Keratinocyte (primary cell): ENCODE data around the gene CDC14A. TPM values are rescaled to one million over a fixed set of nuclear protein-coding genes. Genes with fewer than 3 reads are reported as not detected.

Experiments used
- DNase-seq: peaks from one replicate; pipeline ENCODE4 v3.0.0-alpha.2; 2011; ENCODE audit warnings: low read depth, missing footprints, low spot score
- FAIRE-seq: peaks from 2 replicates; lab custom pipeline; 2011; peaks lifted over from hg19 to GRCh38; lab: Jason Lieb, UNC
- H2AFZ ChIP-seq: 2 replicates; pipeline ENCODE4 v1.6.0; 2012; ENCODE audit warnings: low read length, control low read depth, inconsistent platforms; ENCODE audit not compliant: control insufficient read depth
- H3K27ac ChIP-seq: 2 replicates; pipeline ENCODE4 v1.5.1; 2011; ENCODE audit warnings: low read length; ENCODE audit not compliant: control insufficient read depth, insufficient read depth
- H3K27me3 ChIP-seq: 3 replicates; pipeline ENCODE4 v1.6.0; 2011; ENCODE audit warnings: low read length; ENCODE audit not compliant: control insufficient read depth, insufficient read depth; ENCODE audit errors: extremely low read depth
- H3K36me3 ChIP-seq, 2 experiments: 2 replicates in 1 of 2; 3 replicates in 1 of 2; pipeline ENCODE4 v1.5.1; 2011; ENCODE audit warnings: low read length in 2 of 2, mild to moderate bottlenecking in 1 of 2; ENCODE audit not compliant: control insufficient read depth in 2 of 2, insufficient read depth in 2 of 2; ENCODE audit errors: extremely low read depth in 1 of 2
- H3K4me1 ChIP-seq: 3 replicates; pipeline ENCODE4 v1.5.1; 2011; ENCODE audit warnings: low read length; ENCODE audit not compliant: control insufficient read depth, insufficient read depth; ENCODE audit errors: extremely low read depth
- H3K4me2 ChIP-seq: 3 replicates; pipeline ENCODE4 v1.6.0; 2011; ENCODE audit warnings: low read depth, low read length; ENCODE audit not compliant: control insufficient read depth, insufficient read depth; ENCODE audit errors: extremely low read depth
- H3K4me3 ChIP-seq, 3 experiments: fragments of 200-600 bp in 1 of 3; sonication (generic) in 1 of 3; 2 replicates in 2 of 3; 3 replicates in 1 of 3; pipeline ENCODE4 v1.5.1; 2011 to 2016; ENCODE audit warnings: low read length in 3 of 3, mild to moderate bottlenecking in 3 of 3, control low read depth in 2 of 3, inconsistent platforms in 1 of 3, low read depth in 1 of 3, mixed read lengths in 1 of 3, mixed run types in 1 of 3, moderate library complexity in 1 of 3; ENCODE audit not compliant: control insufficient read depth in 2 of 3, insufficient read depth in 2 of 3; ENCODE audit errors: extremely low read depth in 1 of 3
- H3K79me2 ChIP-seq: 2 replicates; pipeline ENCODE4 v1.6.0; 2012; ENCODE audit warnings: low read length; ENCODE audit not compliant: control insufficient read depth, insufficient read depth
- H3K9ac ChIP-seq: 3 replicates; pipeline ENCODE4 v1.6.0; 2011; ENCODE audit warnings: low read length; ENCODE audit not compliant: control insufficient read depth, insufficient read depth; ENCODE audit errors: extremely low read depth
- H3K9me1 ChIP-seq: 3 replicates; pipeline ENCODE4 v1.6.0; 2011; ENCODE audit warnings: low read length; ENCODE audit not compliant: control insufficient read depth, insufficient read depth; ENCODE audit errors: extremely low read depth
- H3K9me3 ChIP-seq: 2 replicates; pipeline ENCODE4 v1.5.1; 2012; ENCODE audit warnings: low read depth, low read length; ENCODE audit not compliant: control insufficient read depth
- H4K20me1 ChIP-seq: 3 replicates; pipeline ENCODE4 v1.6.0; 2011; ENCODE audit warnings: low read length; ENCODE audit not compliant: control insufficient read depth, insufficient read depth; ENCODE audit errors: extremely low read depth
- CTCF ChIP-seq, 3 experiments: IDR thresholded peaks in 1 of 3; conservative IDR thresholded peaks in 1 of 3; optimal IDR thresholded peaks in 1 of 3; 2 replicates in 2 of 3; 3 replicates in 1 of 3; pipeline versions ENCODE3 to v1.5.1; 2011; ENCODE audit warnings: low read length in 3 of 3, mild to moderate bottlenecking in 3 of 3, moderate library complexity in 2 of 3, control low read depth in 1 of 3, inconsistent platforms in 1 of 3; ENCODE audit not compliant: insufficient read depth in 2 of 3; ENCODE audit errors: extremely low read depth in 1 of 3
- EZH2 ChIP-seq: IDR thresholded peaks from one replicate; pipeline ENCODE4 v1.6.1; 2012; ENCODE audit warnings: inconsistent platforms, mild to moderate bottlenecking, low read length, moderate library complexity
- dilution Hi-C: fragments of 300-500 bp; cut with MboI; formaldehyde crosslinking; loops from one replicate; pipeline ENCODE4 v1.7.0; 2020; ENCODE audit warnings: low sequenced_read_pairs; ENCODE audit not compliant: extremely low pct_ligation_motif_present
- polyA plus RNA-seq, 5 experiments: library from polyadenylated mRNA; depleted of rRNA in 3 of 5; stranded (reverse) in 3 of 5; stranded (forward) in 1 of 5; unstranded in 1 of 5; fragments of >200 nt; gene quantifications; 1 replicate in 1 of 5; 2 replicates in 3 of 5; 3 replicates in 1 of 5; pipeline versions ENCODE4 v1.2.1 to v1.2.3, GENCODE V29; 2011 to 2012; ENCODE audit warnings: missing spikeins in 2 of 5, low read depth in 1 of 5, low replicate concordance in 1 of 5

Gene CDC14A
- polyA plus RNA-seq, 1 donor (not counting 4 experiments of a cell fraction or from before 2014, with no cell fraction given) = 2.2 TPM

DNA sequence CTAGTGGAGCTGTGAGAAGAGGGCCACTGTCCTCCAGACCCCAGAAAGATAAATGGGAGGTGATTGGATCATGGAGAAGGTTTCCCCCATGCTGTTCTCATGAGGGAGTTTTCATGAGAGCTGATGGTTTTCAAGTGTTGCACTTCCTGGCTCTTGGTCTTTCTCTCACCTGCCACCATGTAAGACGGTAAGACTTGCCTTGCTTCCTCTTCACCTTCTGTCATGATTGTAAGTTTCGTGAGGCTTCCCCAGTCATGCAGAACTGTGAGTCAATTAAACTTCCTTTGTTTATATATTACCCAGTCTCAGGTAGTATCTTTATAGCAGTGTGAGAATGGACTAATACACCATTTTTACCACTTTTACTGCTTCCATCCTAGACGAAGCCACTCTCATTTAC lies 213.2 kb downstream of the CDC14A start:
- H3K27me3 ChIP-seq = no peaks in the 10 kb centered on the region
- no peaks in the 10 kb centered on the region for H3K79me2 ChIP-seq
- dilution Hi-C loops = no loop called here
- H3K9me1 ChIP-seq = no peaks in the 10 kb centered on the region
- H3K4me3 ChIP-seq = no peak overlapping the region
- no peak for TF ChIP-seq CTCF (optimal IDR thresholded peaks at IDR 0.05 in 1 of 3, IDR thresholded peaks at IDR 0.05 in 1 of 3, conservative IDR thresholded peaks at IDR 0.05 in 1 of 3; ENCODE audit: extremely low read depth in 1 of 3, insufficient read depth in 2 of 3, low read length in 3 of 3)
- TF ChIP-seq EZH2 = no peak
- H2AFZ ChIP-seq = no peak overlapping the region
- FAIRE-seq (no peak), DNase-seq (no peak)
- no peaks in the 10 kb centered on the region for H3K36me3 ChIP-seq
- H3K4me1 ChIP-seq = no peaks in the 10 kb centered on the region
- no peak overlapping the region for H3K9ac ChIP-seq
- H3K27ac ChIP-seq = no peak overlapping the region
- H3K9me3 ChIP-seq = no peaks in the 10 kb centered on the region
- no peaks in the 10 kb centered on the region for H4K20me1 ChIP-seq
- H3K4me2 ChIP-seq = no peak overlapping the region

GRCh38 chr1:100565937-100566699 lies 213.8 kb downstream of the CDC14A start:
- FAIRE-seq (no peak), DNase-seq (no peak)
- Histone ChIP-seq H3K9me1 (no peaks in the 10 kb centered on the region), H3K36me3 (no peaks in the 10 kb centered on the region), H3K9ac (no peak overlapping the region), H3K27me3 (no peaks in the 10 kb centered on the region), H3K27ac (no peak overlapping the region), H3K9me3 (no peaks in the 10 kb centered on the region), H3K4me2 (no peak overlapping the region), H3K4me1 (no peaks in the 10 kb centered on the region), H3K79me2 (no peaks in the 10 kb centered on the region), H4K20me1 (no peaks in the 10 kb centered on the region), H3K4me3 (no peak overlapping the region), H2AFZ (no peak overlapping the region)
- dilution Hi-C loops = no loop called here
- no peak for TF ChIP-seq CTCF (optimal IDR thresholded peaks at IDR 0.05 in 1 of 3, IDR thresholded peaks at IDR 0.05 in 1 of 3, conservative IDR thresholded peaks at IDR 0.05 in 1 of 3; ENCODE audit: extremely low read depth in 1 of 3, insufficient read depth in 2 of 3, low read length in 3 of 3)
- TF ChIP-seq EZH2 = no peak
